ENCODE measurements around the gene ASRGL1. TPM values are rescaled to one million over a fixed set of nuclear protein-coding genes. Genes with fewer than 3 reads are reported as not detected.
"Not testable (repeated sequence)": the region's sequence is repeated elsewhere in the genome, so short reads cannot be mapped to it uniquely, and the experiment has no call there.

ASRGL1 gene
- polyA plus RNA-seq, 2 donors: 0.45 to 1.3 TPM

GRCh38 chr11:62325781-62326180 lies 11.5 kb upstream of the ASRGL1 start:
- not testable (repeated sequence) for H3K9me3 ChIP-seq (ENCODE audit: control insufficient read depth in 2 of 2, insufficient read depth in 1 of 2, low read depth in 1 of 2, low read length in 1 of 2); H3K27me3 ChIP-seq (ENCODE audit: control insufficient read depth in 1 of 2, insufficient read depth in 2 of 2, low read length in 2 of 2); H3K27ac ChIP-seq (ENCODE audit: low read depth in 2 of 2, low read length in 1 of 2); H3K36me3 ChIP-seq (ENCODE audit: control insufficient read depth in 2 of 2, insufficient read depth in 2 of 2, low read length in 1 of 2); H3K4me1 ChIP-seq (ENCODE audit: control insufficient read depth in 2 of 2, insufficient read depth in 2 of 2, low read length in 1 of 2); H3K4me3 ChIP-seq (ENCODE audit: low read depth in 1 of 2, low read length in 2 of 2)
- WGBS, 2 donors: 60 to 76% methylated on average over 5 of the region's 5 CpGs

- 39 to 40% methylated on average over 6 of the region's 6 CpGs for WGBS, 2 donors
- not testable (repeated sequence) for H3K9me3 ChIP-seq (ENCODE audit: control insufficient read depth in 2 of 2, insufficient read depth in 1 of 2, low read depth in 1 of 2, low read length in 1 of 2); H3K4me3 ChIP-seq (ENCODE audit: low read depth in 1 of 2, low read length in 2 of 2); H3K27me3 ChIP-seq (ENCODE audit: control insufficient read depth in 1 of 2, insufficient read depth in 2 of 2, low read length in 2 of 2); H3K4me1 ChIP-seq (ENCODE audit: control insufficient read depth in 2 of 2, insufficient read depth in 2 of 2, low read length in 1 of 2); H3K36me3 ChIP-seq (ENCODE audit: control insufficient read depth in 2 of 2, insufficient read depth in 2 of 2, low read length in 1 of 2); H3K27ac ChIP-seq (ENCODE audit: low read depth in 2 of 2, low read length in 1 of 2)
Observed at GRCh38 chr11:62326719-62327118, 10.5 kb upstream of the ASRGL1 start.

GRCh38 chr11:62327541-62327940 lies 9.7 kb upstream of the ASRGL1 start:
- WGBS, 2 donors: 88 to 93% methylated on average over 14 of the region's 14 CpGs
- not testable (repeated sequence) for H3K27me3 ChIP-seq (ENCODE audit: control insufficient read depth in 1 of 2, insufficient read depth in 2 of 2, low read length in 2 of 2); H3K27ac ChIP-seq (ENCODE audit: low read depth in 2 of 2, low read length in 1 of 2); H3K4me3 ChIP-seq (ENCODE audit: low read depth in 1 of 2, low read length in 2 of 2); H3K36me3 ChIP-seq (ENCODE audit: control insufficient read depth in 2 of 2, insufficient read depth in 2 of 2, low read length in 1 of 2); H3K4me1 ChIP-seq (ENCODE audit: control insufficient read depth in 2 of 2, insufficient read depth in 2 of 2, low read length in 1 of 2); H3K9me3 ChIP-seq (ENCODE audit: control insufficient read depth in 2 of 2, insufficient read depth in 1 of 2, low read depth in 1 of 2, low read length in 1 of 2)

GRCh38 chr11:62331264-62331663 lies 6.0 kb upstream of the ASRGL1 start:
- H3K9me3 ChIP-seq (ENCODE audit: control insufficient read depth in 2 of 2, insufficient read depth in 1 of 2, low read depth in 1 of 2, low read length in 1 of 2); H3K27me3 ChIP-seq (ENCODE audit: control insufficient read depth in 1 of 2, insufficient read depth in 2 of 2, low read length in 2 of 2); H3K4me1 ChIP-seq (ENCODE audit: control insufficient read depth in 2 of 2, insufficient read depth in 2 of 2, low read length in 1 of 2); H3K36me3 ChIP-seq (ENCODE audit: control insufficient read depth in 2 of 2, insufficient read depth in 2 of 2, low read length in 1 of 2); H3K4me3 ChIP-seq (ENCODE audit: low read depth in 1 of 2, low read length in 2 of 2); H3K27ac ChIP-seq (ENCODE audit: low read depth in 2 of 2, low read length in 1 of 2): not testable (repeated sequence)
- WGBS, 2 donors: 80 to 91% methylated on average over 3 of the region's 3 CpGs

GRCh38 chr11:62333768-62334167 lies 3.5 kb upstream of the ASRGL1 start:
- Histone ChIP-seq H3K27ac (ENCODE audit: low read depth in 2 of 2, low read length in 1 of 2) (no peak overlapping the region), H3K4me1 (ENCODE audit: control insufficient read depth in 2 of 2, insufficient read depth in 2 of 2, low read length in 1 of 2) (peaks cover 2 to 6% of the 10 kb centered on the region in 2 donors), H3K9me3 (ENCODE audit: control insufficient read depth in 2 of 2, insufficient read depth in 1 of 2, low read depth in 1 of 2, low read length in 1 of 2) (no peaks in the 10 kb centered on the region), H3K4me3 (ENCODE audit: low read depth in 1 of 2, low read length in 2 of 2) (no peak overlapping the region), H3K36me3 (ENCODE audit: control insufficient read depth in 2 of 2, insufficient read depth in 2 of 2, low read length in 1 of 2) (no peaks in the 10 kb centered on the region), H3K27me3 (ENCODE audit: control insufficient read depth in 1 of 2, insufficient read depth in 2 of 2, low read length in 2 of 2) (peaks cover 0 to 3% of the 10 kb centered on the region in 2 donors)
- WGBS, 2 donors: 85 to 90% methylated on average over 5 of the region's 5 CpGs

GRCh38 chr11:62336949-62337302 lies 322 bp upstream of the ASRGL1 start:
- not testable (repeated sequence) for H3K4me1 ChIP-seq (ENCODE audit: control insufficient read depth in 2 of 2, insufficient read depth in 2 of 2, low read length in 1 of 2); H3K27me3 ChIP-seq (ENCODE audit: control insufficient read depth in 1 of 2, insufficient read depth in 2 of 2, low read length in 2 of 2); H3K9me3 ChIP-seq (ENCODE audit: control insufficient read depth in 2 of 2, insufficient read depth in 1 of 2, low read depth in 1 of 2, low read length in 1 of 2); H3K27ac ChIP-seq (ENCODE audit: low read depth in 2 of 2, low read length in 1 of 2); H3K36me3 ChIP-seq (ENCODE audit: control insufficient read depth in 2 of 2, insufficient read depth in 2 of 2, low read length in 1 of 2)
- peak overlapping the region; percentile 54 to 58 for H3K4me3 ChIP-seq (ENCODE audit: low read depth in 1 of 2, low read length in 2 of 2)
- WGBS, 2 donors: 59 to 60% methylated on average over 19 of the region's 19 CpGs

GRCh38 chr11:62338218-62338617 lies 970 bp downstream of the ASRGL1 start:
- 44 to 52% methylated on average over 1 of the region's 1 CpG for WGBS, 2 donors
- Histone ChIP-seq H3K27ac (ENCODE audit: low read depth in 2 of 2, low read length in 1 of 2) (no peak overlapping the region), H3K4me1 (ENCODE audit: control insufficient read depth in 2 of 2, insufficient read depth in 2 of 2, low read length in 1 of 2) (peaks cover 2 to 6% of the 10 kb centered on the region in 2 donors), H3K27me3 (ENCODE audit: control insufficient read depth in 1 of 2, insufficient read depth in 2 of 2, low read length in 2 of 2) (peaks cover 0 to 3% of the 10 kb centered on the region in 2 donors), H3K36me3 (ENCODE audit: control insufficient read depth in 2 of 2, insufficient read depth in 2 of 2, low read length in 1 of 2) (no peaks in the 10 kb centered on the region), H3K9me3 (ENCODE audit: control insufficient read depth in 2 of 2, insufficient read depth in 1 of 2, low read depth in 1 of 2, low read length in 1 of 2) (no peaks in the 10 kb centered on the region), H3K4me3 (ENCODE audit: low read depth in 1 of 2, low read length in 2 of 2) (peak overlapping the region; percentile 54 to 58)

GRCh38 chr11:62340269-62340901 lies 3.1 kb downstream of the ASRGL1 start:
- no peak overlapping the region for H3K4me3 ChIP-seq (ENCODE audit: low read depth in 1 of 2, low read length in 2 of 2)
- H3K9me3 ChIP-seq (ENCODE audit: control insufficient read depth in 2 of 2, insufficient read depth in 1 of 2, low read depth in 1 of 2, low read length in 1 of 2): no peaks in the 10 kb centered on the region
- H3K27me3 ChIP-seq (ENCODE audit: control insufficient read depth in 1 of 2, insufficient read depth in 2 of 2, low read length in 2 of 2): no peaks in the 10 kb centered on the region
- peaks cover 2 to 6% of the 10 kb centered on the region in 2 donors for H3K4me1 ChIP-seq (ENCODE audit: control insufficient read depth in 2 of 2, insufficient read depth in 2 of 2, low read length in 1 of 2)
- H3K27ac ChIP-seq (ENCODE audit: low read depth in 2 of 2, low read length in 1 of 2): no peak overlapping the region
- WGBS, 2 donors: 58 to 63% methylated on average over 6 of the region's 6 CpGs
- no peaks in the 10 kb centered on the region for H3K36me3 ChIP-seq (ENCODE audit: control insufficient read depth in 2 of 2, insufficient read depth in 2 of 2, low read length in 1 of 2)

GRCh38 chr11:62341588-62341987 lies 4.3 kb downstream of the ASRGL1 start:
- no peaks in the 10 kb centered on the region for H3K27me3 ChIP-seq (ENCODE audit: control insufficient read depth in 1 of 2, insufficient read depth in 2 of 2, low read length in 2 of 2)
- no peaks in the 10 kb centered on the region for H3K36me3 ChIP-seq (ENCODE audit: control insufficient read depth in 2 of 2, insufficient read depth in 2 of 2, low read length in 1 of 2)
- no peak overlapping the region for H3K27ac ChIP-seq (ENCODE audit: low read depth in 2 of 2, low read length in 1 of 2)
- H3K4me3 ChIP-seq (ENCODE audit: low read depth in 1 of 2, low read length in 2 of 2): no peak overlapping the region
- H3K9me3 ChIP-seq (ENCODE audit: control insufficient read depth in 2 of 2, insufficient read depth in 1 of 2, low read depth in 1 of 2, low read length in 1 of 2): no peaks in the 10 kb centered on the region
- peaks cover 2 to 6% of the 10 kb centered on the region in 2 donors for H3K4me1 ChIP-seq (ENCODE audit: control insufficient read depth in 2 of 2, insufficient read depth in 2 of 2, low read length in 1 of 2)
- 72 to 73% methylated on average over 4 of the region's 4 CpGs for WGBS, 2 donors

- WGBS, 2 donors: 87 to 95% methylated on average over 7 of the region's 7 CpGs
- not testable (repeated sequence) for H3K9me3 ChIP-seq (ENCODE audit: control insufficient read depth in 2 of 2, insufficient read depth in 1 of 2, low read depth in 1 of 2, low read length in 1 of 2); H3K27ac ChIP-seq (ENCODE audit: low read depth in 2 of 2, low read length in 1 of 2); H3K4me1 ChIP-seq (ENCODE audit: control insufficient read depth in 2 of 2, insufficient read depth in 2 of 2, low read length in 1 of 2); H3K36me3 ChIP-seq (ENCODE audit: control insufficient read depth in 2 of 2, insufficient read depth in 2 of 2, low read length in 1 of 2); H3K4me3 ChIP-seq (ENCODE audit: low read depth in 1 of 2, low read length in 2 of 2); H3K27me3 ChIP-seq (ENCODE audit: control insufficient read depth in 1 of 2, insufficient read depth in 2 of 2, low read length in 2 of 2)
Observed at GRCh38 chr11:62343646-62344190, 6.5 kb downstream of the ASRGL1 start.
